ENCODE data around the gene CMTM3.
A peak's percentile ranks its signal among the peaks of the same experiment; 100 is the strongest.

CMTM3 gene

DNA sequence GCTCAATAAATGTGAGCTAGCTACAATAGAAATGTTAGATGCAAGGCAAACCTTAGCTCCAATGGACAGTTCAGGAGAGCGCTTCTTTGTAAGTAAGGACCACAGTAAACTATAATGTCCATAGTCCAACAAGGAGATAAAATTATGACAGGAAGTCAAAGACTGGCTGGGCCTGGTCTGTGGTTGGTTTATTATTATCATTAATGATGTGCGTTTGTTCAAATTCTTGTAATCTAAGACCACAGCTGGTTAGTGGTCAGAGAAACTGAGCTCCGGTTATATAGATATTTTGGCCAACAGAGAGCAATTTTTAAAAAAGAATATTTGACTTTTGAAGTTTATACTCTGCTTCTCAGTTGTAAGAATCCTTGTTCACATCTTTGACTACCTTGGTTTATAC lies 30.0 kb upstream of the CMTM3 start:
- H3K4me3 ChIP-seq, result no peak overlapping the region
- DNase-seq (ENCODE audit: low spot score), result no peak
- H3K27ac ChIP-seq, result no peak overlapping the region
- TF ChIP-seq, protein P1, sequence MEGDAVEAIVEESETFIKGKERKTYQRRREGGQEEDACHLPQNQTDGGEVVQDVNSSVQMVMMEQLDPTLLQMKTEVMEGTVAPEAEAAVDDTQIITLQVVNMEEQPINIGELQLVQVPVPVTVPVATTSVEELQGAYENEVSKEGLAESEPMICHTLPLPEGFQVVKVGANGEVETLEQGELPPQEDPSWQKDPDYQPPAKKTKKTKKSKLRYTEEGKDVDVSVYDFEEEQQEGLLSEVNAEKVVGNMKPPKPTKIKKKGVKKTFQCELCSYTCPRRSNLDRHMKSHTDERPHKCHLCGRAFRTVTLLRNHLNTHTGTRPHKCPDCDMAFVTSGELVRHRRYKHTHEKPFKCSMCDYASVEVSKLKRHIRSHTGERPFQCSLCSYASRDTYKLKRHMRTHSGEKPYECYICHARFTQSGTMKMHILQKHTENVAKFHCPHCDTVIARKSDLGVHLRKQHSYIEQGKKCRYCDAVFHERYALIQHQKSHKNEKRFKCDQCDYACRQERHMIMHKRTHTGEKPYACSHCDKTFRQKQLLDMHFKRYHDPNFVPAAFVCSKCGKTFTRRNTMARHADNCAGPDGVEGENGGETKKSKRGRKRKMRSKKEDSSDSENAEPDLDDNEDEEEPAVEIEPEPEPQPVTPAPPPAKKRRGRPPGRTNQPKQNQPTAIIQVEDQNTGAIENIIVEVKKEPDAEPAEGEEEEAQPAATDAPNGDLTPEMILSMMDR (IDR thresholded peaks at IDR 0.05), result no peak

DNA sequence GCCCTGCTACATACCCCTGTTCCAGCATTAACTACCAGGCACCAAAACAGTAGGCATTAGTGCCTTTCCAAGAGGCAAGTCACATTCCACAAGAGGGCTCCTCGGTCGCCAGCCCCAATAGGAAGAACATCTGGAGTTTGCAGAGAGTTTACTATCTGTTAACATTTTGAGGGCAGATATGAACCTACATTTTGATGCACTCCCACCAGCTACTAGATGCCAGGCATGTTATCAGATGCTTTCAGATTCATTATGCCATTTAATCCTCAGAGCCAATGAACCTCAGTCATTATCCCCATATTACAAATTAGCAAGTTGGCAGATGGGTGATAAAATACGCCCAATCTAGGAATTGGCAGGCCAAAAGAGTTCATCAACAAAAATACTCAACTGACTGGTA lies 29.4 kb upstream of the CMTM3 start:
- TF ChIP-seq, protein P1 (IDR thresholded peaks at IDR 0.05), result no peak
- no peak overlapping the region for H3K4me3 ChIP-seq
- H3K27ac ChIP-seq, result no peak overlapping the region
- DNase-seq (ENCODE audit: low spot score), result no peak

DNA sequence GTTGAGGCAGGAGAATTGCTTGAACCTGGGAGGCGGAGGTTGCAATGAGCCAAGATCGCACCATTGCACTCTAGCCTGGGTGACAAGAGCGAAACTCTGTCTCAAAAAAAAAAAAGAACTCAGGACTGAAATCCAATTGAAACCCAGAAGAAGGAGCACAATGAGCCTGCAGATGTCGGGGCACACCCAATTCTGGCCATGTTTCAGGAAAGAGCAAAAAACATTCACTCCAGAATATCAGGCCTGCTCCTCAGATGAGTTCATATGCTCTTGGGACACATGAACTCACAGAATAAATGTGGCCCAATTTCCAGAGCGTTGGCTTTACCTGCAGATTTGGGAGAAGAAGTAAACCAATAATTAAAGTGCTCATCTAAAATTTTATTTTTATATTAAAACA lies 28.2 kb upstream of the CMTM3 start:
- DNase-seq (ENCODE audit: low spot score), result no peak

DNA sequence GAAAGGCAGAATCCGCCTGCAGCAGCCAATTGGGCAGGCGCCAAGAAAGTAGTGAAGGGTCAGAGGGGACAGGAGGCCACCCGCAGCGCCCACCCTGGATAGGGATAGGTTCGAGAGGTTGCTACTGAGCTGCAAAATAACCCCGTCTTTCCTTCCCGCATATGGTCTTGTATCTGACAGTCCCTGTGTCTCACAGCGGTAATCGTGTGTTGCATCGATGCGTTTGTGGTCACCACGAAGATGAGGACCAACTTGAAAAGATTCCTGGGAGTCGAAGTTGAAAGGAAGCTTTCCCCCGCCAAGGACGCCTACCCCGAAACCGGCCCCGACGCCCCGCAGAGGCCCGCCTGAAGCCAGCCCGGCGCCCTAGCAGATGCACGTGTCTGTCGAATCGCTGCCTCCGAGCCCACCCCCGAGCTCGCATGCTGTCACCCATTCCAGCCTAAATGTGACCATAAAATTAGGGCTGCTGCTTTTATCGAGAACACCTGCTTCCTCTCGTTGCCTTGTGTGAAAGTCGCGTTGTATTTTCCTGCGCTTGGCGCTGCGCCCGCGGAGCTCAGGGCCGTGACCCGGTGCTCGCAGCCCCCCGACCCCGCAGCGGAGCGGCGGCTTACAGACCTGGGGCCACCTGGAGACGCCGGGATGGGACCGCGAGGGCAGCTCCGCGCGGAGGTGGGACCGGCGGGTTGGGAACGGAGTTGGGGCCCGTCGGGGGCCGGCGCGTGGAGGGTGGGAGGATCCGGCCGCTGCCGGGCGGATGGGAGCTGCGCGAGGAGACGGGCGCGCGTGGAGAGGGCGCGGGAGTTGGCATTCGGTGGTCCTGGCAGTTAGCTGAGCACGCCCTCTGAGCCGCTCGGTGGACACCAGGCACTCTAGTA lies 25.6 kb upstream of the CMTM3 start, which contains the start of gene CMTM2:
Gene CMTM2, plus strand, starts transcription at position 813 of the 881 bp plus-strand sequence. CDS start 145 bp downstream, outside the sequence.
- TF ChIP-seq, protein P1 (IDR thresholded peaks at IDR 0.05), result no peak
- H3K27ac ChIP-seq, result peak within 1 kb of the TSS in 1 of 2 donors; percentile 32
- DNase-seq (ENCODE audit: low spot score), result no peak
- H3K4me3 ChIP-seq, result peak within 1 kb of the TSS; percentile 57

More for the DNA sequence above, 28.2 kb upstream of the CMTM3 start:
- H3K27ac ChIP-seq, result no peak overlapping the region
- TF ChIP-seq, protein P1 (IDR thresholded peaks at IDR 0.05), result no peak
- H3K4me3 ChIP-seq, result no peak overlapping the region

DNA sequence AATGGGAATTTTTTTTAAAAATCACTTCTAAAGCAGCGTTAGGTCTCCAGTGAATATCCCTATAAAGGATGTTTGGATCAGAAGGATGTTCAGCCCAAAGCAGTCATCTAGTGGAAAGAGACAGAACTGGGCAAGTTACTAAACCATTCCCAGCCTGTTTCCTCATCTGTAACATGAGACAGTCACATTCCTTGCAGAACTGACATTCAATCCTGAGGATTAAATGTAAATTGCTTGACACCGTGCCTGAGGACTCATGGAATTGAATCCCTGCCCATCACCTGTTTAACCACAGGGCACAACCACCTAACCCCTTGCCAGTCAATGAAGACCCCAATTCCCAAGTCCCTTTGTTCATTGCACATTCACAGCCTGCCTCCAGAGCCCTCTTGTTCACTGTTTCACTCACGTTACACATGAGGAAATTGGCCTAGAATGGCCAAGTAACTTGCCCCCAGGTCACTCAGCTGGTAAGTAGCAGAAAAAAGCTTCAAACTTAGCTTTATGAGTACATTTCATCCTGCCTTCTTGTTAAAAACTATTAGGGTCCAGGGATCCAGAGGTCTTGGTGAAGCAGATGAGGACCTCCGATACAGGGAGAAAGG lies 23.8 kb upstream of the CMTM3 start:
- TF ChIP-seq, protein P1 (IDR thresholded peaks at IDR 0.05), result no peak
- Histone ChIP-seq H3K27ac (peak overlapping the region in 1 of 2 donors; percentile 26), H3K4me3 (no peak overlapping the region)
- DNase-seq (ENCODE audit: low spot score), result no peak

DNA sequence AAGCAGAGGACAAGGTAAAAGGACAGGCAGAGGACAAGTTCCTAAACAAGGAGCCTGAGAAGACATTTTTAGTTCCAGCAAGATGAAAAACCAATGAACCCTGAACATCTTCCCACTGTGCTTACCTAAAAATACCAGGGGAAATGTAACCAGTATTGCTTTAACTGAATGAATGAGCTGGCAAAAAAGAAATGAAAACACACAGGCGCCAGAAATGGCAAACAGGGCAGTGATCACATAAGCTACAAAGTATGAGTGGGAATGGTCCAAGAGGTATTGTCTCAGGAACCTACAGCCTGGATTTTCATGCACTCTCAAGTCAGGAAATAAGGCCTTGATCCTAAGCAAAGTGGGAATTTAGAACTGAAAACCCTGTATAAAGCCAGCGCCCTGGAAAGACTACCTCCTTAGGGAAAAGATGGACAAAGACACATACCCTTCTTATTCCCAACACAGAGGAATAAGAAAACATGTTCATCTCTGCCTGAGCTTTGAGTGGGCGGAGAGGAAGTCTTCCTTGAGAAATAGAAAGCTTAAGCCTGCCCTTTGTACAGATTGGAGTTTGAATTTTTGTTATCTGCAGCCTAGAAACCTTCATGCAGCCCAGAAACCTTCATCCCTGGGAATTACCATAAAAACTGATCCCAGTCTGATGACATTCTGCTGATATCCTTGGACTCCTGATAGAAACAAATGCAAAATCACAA lies 23.1 kb upstream of the CMTM3 start:
- TF ChIP-seq, protein P1 (IDR thresholded peaks at IDR 0.05), result no peak
- no peak overlapping the region for H3K4me3 ChIP-seq
- DNase-seq (ENCODE audit: low spot score), result no peak
- H3K27ac ChIP-seq, result peak overlapping the region in 1 of 2 donors; percentile 26

Measured in coronary artery (tissue), 2 donors.